ENCODE data around the gene PRR7.
"Not testable (repeated sequence)": the region's sequence is repeated elsewhere in the genome, so short reads cannot be mapped to it uniquely, and the experiment has no call there.

The PRR7 gene

GRCh38 chr5:177470759-177471536, 24.3 kb downstream of the PRR7 start:
- no peak for DNase-seq

- no peak for DNase-seq
Observed at GRCh38 chr5:177471610-177472356, 25.2 kb downstream of the PRR7 start.

DNA sequence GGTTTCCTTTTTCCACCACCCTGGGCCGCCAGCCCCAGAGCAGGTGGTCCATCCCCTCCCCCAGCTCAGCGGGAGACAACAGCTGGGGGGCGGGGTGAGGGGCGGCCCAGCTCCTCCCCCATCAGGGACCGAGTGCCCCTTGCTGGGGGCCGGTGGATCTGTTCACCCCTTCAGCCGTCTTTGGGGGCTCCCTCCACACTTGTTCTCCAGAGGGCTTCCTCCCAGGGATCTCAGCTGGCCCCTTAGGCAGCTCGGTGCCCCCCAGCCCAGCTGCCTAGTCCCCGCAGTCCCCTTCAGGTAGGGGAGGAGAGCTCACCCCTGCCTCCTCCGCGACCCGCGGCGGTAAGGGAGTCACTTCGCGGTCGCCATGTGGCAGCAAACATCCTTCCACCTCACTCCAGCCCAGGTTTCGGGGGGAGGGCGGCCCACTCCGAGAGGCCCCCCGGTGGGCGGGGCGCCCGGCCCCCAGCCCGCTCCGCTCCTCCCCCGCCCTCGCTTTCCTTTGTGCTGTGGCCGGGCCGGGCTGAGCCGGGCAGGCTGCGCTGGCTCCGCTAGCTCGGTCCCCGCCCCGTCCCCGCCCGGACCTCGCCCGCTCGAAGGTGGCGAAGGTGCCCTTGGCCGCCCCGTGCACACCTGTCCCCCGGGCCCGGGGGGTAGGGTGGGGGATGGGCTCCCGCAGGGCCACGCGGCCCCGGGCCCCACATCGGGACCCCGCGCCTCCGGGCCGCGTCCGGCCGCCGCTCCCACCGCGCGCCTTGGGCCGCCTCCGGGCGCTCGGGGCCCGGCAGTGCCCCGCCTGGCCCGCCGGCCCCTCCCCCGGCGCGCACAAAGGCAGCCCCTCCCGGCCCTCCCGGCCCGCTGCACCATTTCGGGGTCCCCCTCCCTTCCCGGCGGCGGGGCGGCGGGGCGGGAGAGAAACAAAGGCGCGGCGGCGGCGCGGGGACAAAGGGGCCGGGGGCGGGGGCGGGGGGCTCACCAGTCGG, 26.1 kb downstream of the PRR7 start:
- DNase-seq: peak; percentile 25

GRCh38 chr5:177473443-177474001, 26.9 kb downstream of the PRR7 start, which contains the start of gene DBN1:
TSS of gene DBN1 (minus strand) at chr5:177473634. CDS start at chr5:177473521, 113 bp downstream.
- DNase-seq: peak; percentile 45

GRCh38 chr5:177474002-177474476, 27.4 kb downstream of the PRR7 start:
- no peak for DNase-seq

- DNase-seq: no peak
Observed at GRCh38 chr5:177474846-177475562, 28.4 kb downstream of the PRR7 start.

DNA sequence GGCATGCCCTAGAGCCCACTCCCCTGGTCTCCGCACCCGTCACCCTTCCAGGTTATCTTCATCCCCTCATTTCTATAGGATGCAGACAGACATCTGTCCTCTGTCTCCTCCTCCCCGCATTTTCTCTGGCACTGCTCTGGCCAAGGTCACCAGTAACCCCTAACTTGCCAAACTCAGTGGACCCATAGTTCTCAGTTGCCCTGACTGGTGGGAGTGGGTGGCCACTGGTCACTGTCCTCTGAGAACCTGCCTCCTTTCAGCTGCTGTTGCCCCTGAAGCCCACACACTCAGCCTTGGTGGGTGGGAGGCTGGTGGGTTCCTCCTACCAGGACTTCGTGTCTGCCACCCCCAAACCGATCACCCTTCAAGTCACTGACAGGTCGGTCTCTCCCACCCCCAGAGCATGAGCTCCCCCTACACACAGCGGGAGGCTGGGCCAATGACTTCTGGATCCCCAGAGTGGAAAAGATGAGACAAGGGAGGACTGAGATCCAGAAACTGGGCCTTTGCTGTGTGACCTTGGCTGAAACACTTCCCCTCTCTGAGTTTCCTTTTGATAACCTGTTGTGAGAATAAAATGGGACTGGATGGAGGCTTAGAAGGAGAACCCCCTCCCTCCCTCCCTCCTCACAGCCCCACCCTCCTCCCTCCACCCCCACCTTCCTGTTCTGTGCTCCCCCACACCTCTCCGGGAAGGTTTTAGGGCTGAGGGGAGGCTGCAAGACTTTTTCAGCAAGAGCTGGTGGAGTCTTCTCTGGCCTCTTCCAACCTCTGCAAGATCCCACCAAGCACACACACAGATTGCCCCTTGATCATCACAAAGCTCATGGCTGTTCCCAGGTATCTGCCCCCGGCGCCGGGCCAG, 29.2 kb downstream of the PRR7 start:
- no peak for DNase-seq

GRCh38 chr5:177476531-177477233, 30.1 kb downstream of the PRR7 start:
- DNase-seq: no peak

- no peak for DNase-seq
Observed at GRCh38 chr5:177477701-177478477, 31.3 kb downstream of the PRR7 start.

- DNase-seq: peak; percentile 96
Observed at GRCh38 chr5:177478711-177479646, 32.4 kb downstream of the PRR7 start.

- no peak for DNase-seq
Observed at GRCh38 chr5:177479774-177480173, 33.2 kb downstream of the PRR7 start.

GRCh38 chr5:177482359-177482795, 35.8 kb downstream of the PRR7 start:
- DNase-seq: no peak

- no peak for DNase-seq
Observed at GRCh38 chr5:177483042-177483441, 36.4 kb downstream of the PRR7 start.

GRCh38 chr5:177483994-177484901, 37.6 kb downstream of the PRR7 start:
- no peak for DNase-seq

DNA sequence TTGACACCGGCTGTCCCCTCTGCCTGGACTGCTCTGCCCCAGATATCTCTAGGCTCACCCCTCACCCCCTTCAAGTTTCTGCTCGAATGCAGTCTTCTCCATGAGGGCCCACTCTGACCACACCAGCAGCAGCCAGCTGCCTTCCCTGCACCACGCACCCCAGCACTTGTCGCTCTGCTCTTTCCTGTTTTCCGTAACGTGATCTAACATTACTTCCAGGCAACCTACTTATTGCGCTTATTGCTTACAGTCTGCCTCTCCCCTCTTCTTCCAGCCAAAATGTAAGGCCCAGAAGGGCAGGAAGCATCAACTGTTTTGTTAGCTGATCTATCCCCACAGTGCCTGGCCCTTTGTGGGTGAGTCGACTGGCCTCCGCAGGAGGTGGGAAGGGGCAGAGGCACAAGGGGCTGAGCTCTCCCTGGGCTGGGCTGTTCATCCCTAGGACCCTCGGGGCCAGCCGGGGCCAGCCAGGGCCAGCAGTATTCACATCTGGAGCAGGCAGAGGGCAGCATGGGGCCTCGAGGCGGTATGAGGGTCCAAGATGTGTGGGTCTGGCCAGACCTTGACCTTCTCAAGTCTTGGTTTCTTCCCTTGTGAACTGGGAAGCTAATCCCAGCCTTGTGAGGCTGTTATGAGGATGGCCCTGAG, 38.4 kb downstream of the PRR7 start:
- DNase-seq: no peak

DNA sequence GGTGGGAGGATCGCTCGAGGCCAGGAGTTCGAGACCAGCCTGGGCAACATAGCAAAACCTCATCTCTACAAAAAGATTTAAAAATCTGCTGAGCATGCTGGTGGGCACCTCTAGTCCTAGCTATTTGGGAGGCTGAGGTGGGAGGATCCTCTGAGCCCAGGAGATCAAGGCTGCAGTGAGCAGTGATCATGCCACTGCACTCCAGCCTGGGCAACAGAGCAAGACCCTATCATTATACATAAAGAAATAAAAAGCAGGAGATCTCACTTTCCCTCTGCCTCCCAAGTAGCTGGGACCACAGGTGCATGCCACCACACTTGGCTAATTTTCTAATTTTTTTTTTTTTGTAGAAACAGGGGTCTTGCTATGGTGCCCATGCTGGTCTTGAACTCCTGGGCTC, 39.1 kb downstream of the PRR7 start:
- DNase-seq: not testable (repeated sequence)
